Karpas-422 (cell line): Measurements from ENCODE around the gene ENAM. TPM values are rescaled to one million over a fixed set of nuclear protein-coding genes. Genes with fewer than 3 reads are reported as not detected.
"Not testable (repeated sequence)": the region's sequence is repeated elsewhere in the genome, so short reads cannot be mapped to it uniquely, and the experiment has no call there.

Source experiments
- DNase-seq: peaks from one replicate; pipeline ENCODE4 v3.0.0-alpha.2; 2015
- H2AFZ ChIP-seq: fragments of 200-600 bp; sonication (generic); 2 replicates; pipeline ENCODE4 v1.6.1; 2014; ENCODE audit warnings: antibody characterized with exemption, low read length, mixed read lengths
- H3K27ac ChIP-seq: fragments of 200-600 bp; sonication (generic); 2 replicates; pipeline ENCODE4 v1.5.1; 2014; ENCODE audit warnings: mild to moderate bottlenecking, low read length, moderate library complexity
- H3K27me3 ChIP-seq: fragments of 200-600 bp; sonication (generic); 2 replicates; pipeline ENCODE4 v1.6.1; 2014; ENCODE audit warnings: low read length, mixed read lengths
- H3K36me3 ChIP-seq: fragments of 200-600 bp; sonication (generic); 2 replicates; pipeline ENCODE4 v1.6.1; 2014; ENCODE audit warnings: low read length, mixed read lengths; ENCODE audit not compliant: insufficient read depth
- H3K4me1 ChIP-seq: fragments of 200-600 bp; sonication (generic); 2 replicates; pipeline ENCODE4 v1.6.1; 2014; ENCODE audit warnings: mild to moderate bottlenecking, low read length, mixed read lengths
- H3K4me2 ChIP-seq: fragments of 200-600 bp; sonication (generic); 2 replicates; pipeline ENCODE4 v1.6.1; 2014; ENCODE audit warnings: low read length, low read depth, mild to moderate bottlenecking; ENCODE audit not compliant: poor library complexity, severe bottlenecking
- H3K4me3 ChIP-seq: fragments of 200-600 bp; sonication (generic); 2 replicates; pipeline ENCODE4 v1.5.1; 2014; ENCODE audit warnings: mild to moderate bottlenecking, antibody characterized with exemption, low read length, mixed read lengths
- H3K79me2 ChIP-seq: fragments of 200-600 bp; sonication (generic); 2 replicates; pipeline ENCODE4 v1.6.1; 2014; ENCODE audit warnings: mild to moderate bottlenecking, low read length, mixed read lengths
- H3K9ac ChIP-seq: fragments of 200-600 bp; sonication (generic); 2 replicates; pipeline ENCODE4 v1.6.0; 2014; ENCODE audit warnings: low read length
- H3K9me2 ChIP-seq: fragments of 200-600 bp; sonication (generic), shearing (Covaris generic); replicated peaks from 2 replicates; pipeline ENCODE4 v1.6.0; 2014; ENCODE audit warnings: mild to moderate bottlenecking, low read length, moderate library complexity; ENCODE audit not compliant: insufficient read depth
- H3K9me3 ChIP-seq: fragments of 300-700, 200-600 bp; sonication (generic); 2 replicates; pipeline ENCODE4 v1.6.1; 2014; ENCODE audit warnings: low read length, mixed read lengths
- H4K20me1 ChIP-seq: fragments of 200-600 bp; sonication (generic); 2 replicates; pipeline ENCODE4 v1.6.1; 2014; ENCODE audit warnings: mild to moderate bottlenecking, antibody characterized with exemption, low read length, low read depth; ENCODE audit not compliant: insufficient read depth
- total RNA-seq: library from RNA; depleted of rRNA; stranded (reverse); fragments of >200 nt; shearing (Covaris generic); gene quantifications from 2 replicates; pipeline ENCODE4 v1.2.3, GENCODE V29; 2014; ENCODE audit warnings: low replicate concordance

ENAM gene
- total RNA-seq, 1 experiment from 2014 or later: not detected

- H3K4me1 ChIP-seq: peaks cover under 1% of the 10 kb centered on the region; the same call in 1 of the 2 replicates
- no peak overlapping the region for H3K9ac ChIP-seq
- no peaks in the 10 kb centered on the region for H3K9me2 ChIP-seq
- DNase-seq: no peak
- H3K4me2 ChIP-seq: no peak overlapping the region
- no peak overlapping the region for H3K4me3 ChIP-seq
- H3K9me3 ChIP-seq: no peaks in the 10 kb centered on the region
- no peak overlapping the region for H3K27ac ChIP-seq
- H3K79me2 ChIP-seq: no peaks in the 10 kb centered on the region
- H3K27me3 ChIP-seq: no peaks in the 10 kb centered on the region
- no peak overlapping the region for H2AFZ ChIP-seq
- no peaks in the 10 kb centered on the region for H3K36me3 ChIP-seq
- no peaks in the 10 kb centered on the region for H4K20me1 ChIP-seq
Measured at GRCh38 chr4:70660106-70660505, 31.6 kb downstream of the ENAM start.

- not testable (repeated sequence) for H3K27ac ChIP-seq, DNase-seq, H3K79me2 ChIP-seq, H3K36me3 ChIP-seq, H3K9me3 ChIP-seq, H3K9me2 ChIP-seq, H3K4me2 ChIP-seq, H3K9ac ChIP-seq, H4K20me1 ChIP-seq, H3K4me3 ChIP-seq, H3K27me3 ChIP-seq
- Histone ChIP-seq H3K4me1 (peaks cover 11% of the 10 kb centered on the region), H2AFZ (peak overlapping the region; percentile 34; the same call in 1 of the 2 replicates)
Measured at GRCh38 chr4:70661309-70661922, 32.9 kb downstream of the ENAM start.

GRCh38 chr4:70666369-70666768 lies 37.8 kb downstream of the ENAM start, which contains the start of gene JCHAIN:
Gene JCHAIN (minus strand): TSS chr4:70666508. CDS start chr4:70666490, 18 bp downstream.
- H3K36me3 ChIP-seq: no peaks in the 10 kb centered on the region
- H3K27me3 ChIP-seq: no peaks in the 10 kb centered on the region
- H3K4me2 ChIP-seq: peak within 1 kb of the TSS; percentile 63
- H3K9me2 ChIP-seq: no peaks in the 10 kb centered on the region
- peak within 1 kb of the TSS; percentile 72 for H3K27ac ChIP-seq
- no peaks in the 10 kb centered on the region for H3K9me3 ChIP-seq
- no peaks in the 10 kb centered on the region for H4K20me1 ChIP-seq
- peaks cover 35% of the 10 kb centered on the region for H3K4me1 ChIP-seq
- H2AFZ ChIP-seq: peak within 1 kb of the TSS; percentile 13; the same call in 1 of the 2 replicates
- no peak for DNase-seq
- H3K79me2 ChIP-seq: no peaks in the 10 kb centered on the region
- peak within 1 kb of the TSS; percentile 46 for H3K4me3 ChIP-seq
- H3K9ac ChIP-seq: peak within 1 kb of the TSS; percentile 42

- Histone ChIP-seq H3K4me3 (no peak overlapping the region), H2AFZ (0 out of 2 replicates have a peak overlapping the region, but pooled peaks have one; percentile 57), H3K4me1 (peaks cover 35% of the 10 kb centered on the region), H3K9ac (no peak overlapping the region), H4K20me1 (no peaks in the 10 kb centered on the region), H3K79me2 (no peaks in the 10 kb centered on the region), H3K9me3 (no peaks in the 10 kb centered on the region), H3K4me2 (no peak overlapping the region), H3K9me2 (no peaks in the 10 kb centered on the region), H3K27me3 (no peaks in the 10 kb centered on the region), H3K27ac (no peak overlapping the region), H3K36me3 (no peaks in the 10 kb centered on the region)
- no peak for DNase-seq
Measured at GRCh38 chr4:70667740-70668535, 39.4 kb downstream of the ENAM start.

- Histone ChIP-seq H3K27ac (no peak overlapping the region), H3K79me2 (no peaks in the 10 kb centered on the region)
Measured at GRCh38 chr4:70670332-70671014, 41.9 kb downstream of the ENAM start.

GRCh38 chr4:70671091-70671490 lies 42.5 kb downstream of the ENAM start:
- Histone ChIP-seq H4K20me1 (no peaks in the 10 kb centered on the region), H3K79me2 (no peaks in the 10 kb centered on the region), H3K4me1 (peaks cover 27% of the 10 kb centered on the region), H2AFZ (no peak overlapping the region), H3K9me2 (no peaks in the 10 kb centered on the region), H3K27ac (no peak overlapping the region), H3K36me3 (no peaks in the 10 kb centered on the region), H3K4me3 (no peak overlapping the region), H3K9ac (no peak overlapping the region), H3K9me3 (no peaks in the 10 kb centered on the region), H3K4me2 (no peak overlapping the region), H3K27me3 (no peaks in the 10 kb centered on the region)
- DNase-seq: no peak

More at GRCh38 chr4:70670332-70671014, 41.9 kb downstream of the ENAM start:
- Histone ChIP-seq H3K27me3 (no peaks in the 10 kb centered on the region), H3K4me2 (no peak overlapping the region), H3K36me3 (no peaks in the 10 kb centered on the region), H2AFZ (no peak overlapping the region), H4K20me1 (no peaks in the 10 kb centered on the region), H3K9me3 (no peaks in the 10 kb centered on the region), H3K9me2 (no peaks in the 10 kb centered on the region), H3K4me1 (peaks cover 32% of the 10 kb centered on the region), H3K9ac (no peak overlapping the region), H3K4me3 (no peak overlapping the region)
- no peak for DNase-seq

- H3K4me2 ChIP-seq: no peak overlapping the region
- no peak overlapping the region for H3K9ac ChIP-seq
- H3K27ac ChIP-seq: no peak overlapping the region
- no peak for DNase-seq
- no peaks in the 10 kb centered on the region for H3K27me3 ChIP-seq
- no peaks in the 10 kb centered on the region for H3K79me2 ChIP-seq
- H3K9me3 ChIP-seq: no peaks in the 10 kb centered on the region
- no peaks in the 10 kb centered on the region for H4K20me1 ChIP-seq
- no peaks in the 10 kb centered on the region for H3K36me3 ChIP-seq
- H2AFZ ChIP-seq: no peak overlapping the region
- H3K9me2 ChIP-seq: no peaks in the 10 kb centered on the region
- no peak overlapping the region for H3K4me3 ChIP-seq
- H3K4me1 ChIP-seq: peaks cover 33% of the 10 kb centered on the region
Measured at GRCh38 chr4:70674191-70674590, 45.6 kb downstream of the ENAM start.

GRCh38 chr4:70674731-70675130 lies 46.2 kb downstream of the ENAM start:
- Histone ChIP-seq H3K27me3 (no peaks in the 10 kb centered on the region), H3K27ac (no peak overlapping the region), H3K36me3 (no peaks in the 10 kb centered on the region), H3K4me2 (no peak overlapping the region), H3K4me3 (no peak overlapping the region), H3K9me3 (no peaks in the 10 kb centered on the region), H3K79me2 (no peaks in the 10 kb centered on the region), H3K9me2 (no peaks in the 10 kb centered on the region), H2AFZ (no peak overlapping the region), H3K4me1 (peaks cover 34% of the 10 kb centered on the region), H3K9ac (no peak overlapping the region), H4K20me1 (no peaks in the 10 kb centered on the region)
- peak; percentile 23 for DNase-seq
